IMR-90 (cell line): ENCODE measurements around the gene GALNT6. TPM values are rescaled to one million over a fixed set of nuclear protein-coding genes. Genes with fewer than 3 reads are reported as not detected.

Experiments
- ATAC-seq: fragments of 200-7000 bp; cut with Tn5 transposase; 2 replicates; pipeline ENCODE4 v1.9.1; 2020; ENCODE audit warnings: low read depth, mild to moderate bottlenecking, moderate library complexity
- BruUV-seq: library from RNA; stranded (reverse); fragments of 400-500 nt; replicated peaks from 2 replicates; lab custom pipeline; 2021; lab: Mats Ljungman, UMichigan
- CTCF ChIA-PET: fragments of 300-600 bp; formaldehyde crosslinking; extraction: SDS; loops from one replicate; lab custom pipeline; 2021; ENCODE audit warnings: antibody characterized with exemption; lab: Yijun Ruan, JAX
- POLR2A ChIA-PET: fragments of 300-600 bp; sonication (Branson Sonifier 250); formaldehyde crosslinking; loops from one replicate; lab custom pipeline; 2022; ENCODE audit warnings: antibody characterized with exemption; ENCODE audit not compliant: unreplicated experiment; lab: Charles Lee
- DNase-seq: peaks from one replicate; pipeline ENCODE4 v3.0.0; 2013
- H2AFZ ChIP-seq: replicated peaks from 2 replicates; pipeline ENCODE3; 2013; ENCODE audit warnings: low read length, mild to moderate bottlenecking; ENCODE audit not compliant: poor library complexity
- H2AK5ac ChIP-seq: 2 replicates; pipeline ENCODE4 v1.6.1; 2013; ENCODE audit warnings: low read depth, low read length, inconsistent platforms
- H2AK9ac ChIP-seq: replicated peaks from 2 replicates; pipeline ENCODE3; 2013; ENCODE audit warnings: mild to moderate bottlenecking, low read depth, low read length, moderate library complexity; ENCODE audit not compliant: poor library complexity
- H2BK120ac ChIP-seq: 2 replicates; pipeline ENCODE4 v1.6.1; 2013; ENCODE audit warnings: low read depth, low read length, inconsistent platforms
- H2BK15ac ChIP-seq: 3 replicates; pipeline ENCODE4 v1.6.1; 2013; ENCODE audit warnings: low read depth, low read length, inconsistent platforms
- H2BK20ac ChIP-seq: 2 replicates; pipeline ENCODE4 v1.6.1; 2013; ENCODE audit warnings: low read depth, mild to moderate bottlenecking, inconsistent platforms, low read length, moderate library complexity
- H2BK5ac ChIP-seq: 2 replicates; pipeline ENCODE4 v1.6.1; 2013; ENCODE audit warnings: mild to moderate bottlenecking, low read depth, low read length, inconsistent platforms; ENCODE audit not compliant: poor library complexity, severe bottlenecking
- H3K14ac ChIP-seq: replicated peaks from 2 replicates; pipeline ENCODE4 v1.6.1; 2013; ENCODE audit warnings: low read depth, low read length, inconsistent platforms
- H3K18ac ChIP-seq: 2 replicates; pipeline ENCODE4 v1.6.1; 2013; ENCODE audit warnings: low read depth, low read length, control low read depth
- H3K23ac ChIP-seq: 2 replicates; pipeline ENCODE4 v1.6.1; 2013; ENCODE audit warnings: low read depth, low read length, inconsistent platforms
- H3K27ac ChIP-seq: 2 replicates; pipeline ENCODE4 v1.5.1; 2013; ENCODE audit warnings: mild to moderate bottlenecking, control low read depth, low read length; ENCODE audit not compliant: insufficient read depth
- H3K27me3 ChIP-seq: 2 replicates; pipeline ENCODE4 v1.6.1; 2013; ENCODE audit warnings: low read length; ENCODE audit not compliant: control insufficient read depth, insufficient read depth
- H3K36me3 ChIP-seq: 2 replicates; pipeline ENCODE4 v1.6.1; 2013; ENCODE audit warnings: low read length, mixed read lengths; ENCODE audit not compliant: control insufficient read depth, insufficient read depth
- H3K4ac ChIP-seq: 2 replicates; pipeline ENCODE4 v1.6.1; 2013; ENCODE audit warnings: low read depth, low read length, inconsistent platforms
- H3K4me1 ChIP-seq: 2 replicates; pipeline ENCODE4 v1.6.1; 2013; ENCODE audit warnings: low read length, mixed read lengths; ENCODE audit not compliant: control insufficient read depth, insufficient read depth
- H3K4me2 ChIP-seq: 2 replicates; pipeline ENCODE4 v1.6.1; 2013; ENCODE audit warnings: low read depth, mild to moderate bottlenecking, control low read depth, low read length, moderate library complexity
- H3K4me3 ChIP-seq: 2 replicates; pipeline ENCODE4 v1.5.1; 2013; ENCODE audit warnings: low read depth, mild to moderate bottlenecking, control low read depth, low read length, moderate library complexity; ENCODE audit not compliant: insufficient read depth
- H3K56ac ChIP-seq: 2 replicates; pipeline ENCODE4 v1.6.1; 2013; ENCODE audit warnings: low read length, inconsistent platforms; ENCODE audit not compliant: insufficient read depth; ENCODE audit errors: extremely low read depth
- H3K79me1 ChIP-seq, 2 experiments: 2 replicates each; pipeline ENCODE4 v1.6.1; 2013; ENCODE audit warnings: low read length in 2 of 2, inconsistent platforms in 1 of 2, low read depth in 1 of 2
- H3K9ac ChIP-seq: 2 replicates; pipeline ENCODE4 v1.6.1; 2013; ENCODE audit warnings: low read depth, low read length, control low read depth
- H3K9me1 ChIP-seq: 2 replicates; pipeline ENCODE4 v1.6.1; 2013; ENCODE audit warnings: low read length, inconsistent platforms; ENCODE audit not compliant: insufficient read depth
- H3K9me3 ChIP-seq: 2 replicates; pipeline ENCODE4 v1.6.1; 2013; ENCODE audit warnings: low read length; ENCODE audit not compliant: control insufficient read depth, insufficient read depth
- H4K20me1 ChIP-seq: 2 replicates; pipeline ENCODE4 v1.6.1; 2013; ENCODE audit warnings: low read length, inconsistent platforms; ENCODE audit not compliant: insufficient read depth
- H4K5ac ChIP-seq: 2 replicates; pipeline ENCODE4 v1.6.1; 2013; ENCODE audit warnings: mild to moderate bottlenecking, low read depth, low read length, control low read depth
- H4K8ac ChIP-seq, 2 experiments: 2 replicates each; pipeline ENCODE4 v1.6.1; 2013; ENCODE audit warnings: low read depth in 2 of 2, low read length in 2 of 2, control low read depth in 1 of 2, inconsistent platforms in 1 of 2
- H4K91ac ChIP-seq: 2 replicates; pipeline ENCODE4 v1.6.1; 2013; ENCODE audit warnings: low read depth, low read length, inconsistent platforms; ENCODE audit not compliant: insufficient read depth
- BHLHE40 ChIP-seq: fragments of 150-350 bp; IDR thresholded peaks from 2 replicates; pipeline ENCODE4 v1.6.1; 2016; ENCODE audit warnings: mild to moderate bottlenecking, low read depth, low read length
- CEBPB ChIP-seq: IDR thresholded peaks from 2 replicates; pipeline ENCODE4 v1.6.1; 2012; ENCODE audit warnings: low read depth, low read length, improper control_type of control experiment
- CHD1 ChIP-seq: IDR thresholded peaks from 2 replicates; pipeline ENCODE4 v1.6.1; 2012; ENCODE audit warnings: low read depth, low read length, improper control_type of control experiment
- FOS ChIP-seq: fragments of 150-350 bp; IDR thresholded peaks from 2 replicates; pipeline ENCODE4 v1.6.1; 2016; ENCODE audit warnings: low read depth, low read length
- MAFK ChIP-seq: IDR thresholded peaks from 2 replicates; pipeline ENCODE4 v1.6.1; 2012; ENCODE audit warnings: low read depth, low read length, improper control_type of control experiment
- MAZ ChIP-seq: IDR thresholded peaks from 2 replicates; pipeline ENCODE4 v1.6.1; 2012; ENCODE audit warnings: low read depth, mild to moderate bottlenecking, low read length, improper control_type of control experiment, moderate library complexity, borderline replicate concordance
- POLR2A ChIP-seq: IDR thresholded peaks from 2 replicates; pipeline ENCODE4 v1.6.1; 2012; ENCODE audit warnings: mild to moderate bottlenecking, low read depth, low read length
- RAD21 ChIP-seq: IDR thresholded peaks from 2 replicates; pipeline ENCODE4 v1.6.1; 2012; ENCODE audit warnings: low read length, improper control_type of control experiment
- RFX5 ChIP-seq: IDR thresholded peaks from 2 replicates; pipeline ENCODE4 v1.8.0; 2012; ENCODE audit warnings: low read depth, mild to moderate bottlenecking, low read length, moderate library complexity
- SMC3 ChIP-seq: fragments of 150-350 bp; IDR thresholded peaks from 2 replicates; pipeline ENCODE4 v1.6.1; 2016; ENCODE audit warnings: low read depth, mild to moderate bottlenecking, antibody characterized with exemption, low read length, moderate library complexity
- WGBS, 2 experiments: methylation state at CpG; one replicate each; pipeline versions ENCODE4 v1.1.5 to v1.1.7; 2013; ENCODE audit warnings: missing lambda C conversion rate in 2 of 2; ENCODE audit not compliant: insufficient read length in 1 of 2; ENCODE audit errors: extremely low coverage in 2 of 2; 5-methylcytosine and 5-hydroxymethylcytosine counted together
- dilution Hi-C: fragments of 300-500 bp; cut with HindIII; formaldehyde crosslinking; loops from one replicate; pipeline ENCODE4 v1.14.3; 2018; ENCODE audit warnings: low sequenced_read_pairs; ENCODE audit not compliant: unreplicated experiment
- in situ Hi-C: fragments of 300-500 bp; cut with MboI; formaldehyde crosslinking; loops from 3 replicates; pipeline ENCODE4 v1.14.3; 2019; ENCODE audit warnings: low sequenced_read_pairs, inconsistent platforms, mixed read lengths
- intact Hi-C: fragments of 100-400 bp; cut with micrococcal nuclease; formaldehyde crosslinking; loops from 2 replicates; pipeline ENCODE4 v1.10.0; 2022
- polyA plus RNA-seq, 3 experiments: library from polyadenylated mRNA; depleted of rRNA; stranded (reverse); fragments of >200 nt; gene quantifications; 2 replicates each; pipeline ENCODE4 v1.2.3, GENCODE V29; 2012; ENCODE audit warnings: low replicate concordance in 1 of 3
- total RNA-seq: library from RNA; depleted of rRNA; stranded (reverse); fragments of >200 nt; gene quantifications from 2 replicates; pipeline ENCODE4 v1.2.3, GENCODE V29; 2012
- TF ChIP-seq, protein P1 (sequence below): fragments of 150-350 bp; IDR thresholded peaks from 2 replicates; pipeline ENCODE4 v1.6.1; 2016; ENCODE audit warnings: low read depth, mild to moderate bottlenecking, low read length, moderate library complexity, borderline replicate concordance
- TF ChIP-seq, protein P2 (sequence below): conservative IDR thresholded peaks from 2 replicates; pipeline ENCODE4 v1.5.1; 2012; ENCODE audit warnings: mild to moderate bottlenecking, low read depth, low read length, improper control_type of control experiment

The GALNT6 gene
- total and polyA plus RNA-seq, 2 of the 4 experiments (the other 2 are of a cell fraction) = 17.1 to 23.7 TPM

DNA sequence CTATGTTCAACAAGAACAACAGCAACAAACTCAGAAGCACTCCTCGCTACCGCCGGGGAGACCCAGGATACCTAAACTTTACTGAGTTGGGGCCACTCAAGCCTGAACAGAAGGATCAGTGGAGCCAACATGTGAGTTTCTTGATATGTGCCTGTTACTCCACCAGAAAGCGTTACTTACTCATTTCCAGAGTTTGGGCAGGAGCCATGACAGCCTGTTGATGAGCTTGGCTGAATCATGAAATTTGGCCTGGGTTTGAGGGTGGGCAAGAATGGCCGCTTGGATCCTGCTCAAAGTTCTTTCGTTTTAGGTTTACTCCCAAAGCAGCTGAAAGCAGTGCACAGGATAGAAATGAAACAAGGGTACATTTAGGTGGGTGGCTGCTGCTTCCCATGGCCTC, 12.0 kb upstream of the GALNT6 start:
- no TSS peak for BruUV-seq
- Histone ChIP-seq H3K14ac (0 out of 2 replicates have a peak overlapping the region, but pooled peaks have one; percentile 52), H3K4ac (no peak overlapping the region), H3K9me3 (no peaks in the 10 kb centered on the region), H4K91ac (no peak overlapping the region), H3K56ac (no peak overlapping the region), H2AK9ac (no peak overlapping the region), H2BK15ac (no peak overlapping the region), H4K8ac (no peak overlapping the region), H4K5ac (no peak overlapping the region), H3K18ac (no peak overlapping the region), H2BK120ac (no peak overlapping the region), H3K4me3 (no peak overlapping the region), H3K4me2 (no peak overlapping the region), H3K9ac (no peak overlapping the region), H3K4me1 (no peaks in the 10 kb centered on the region), H3K79me1 (no peaks in the 10 kb centered on the region; a peak in 1 of 4 replicates), H3K36me3 (no peaks in the 10 kb centered on the region), H2BK5ac (no peak overlapping the region), H2AK5ac (0 out of 2 replicates have a peak overlapping the region, but pooled peaks have one; percentile 20), H3K23ac (no peak overlapping the region), H3K27ac (no peak overlapping the region), H4K20me1 (no peaks in the 10 kb centered on the region), H2BK20ac (no peak overlapping the region), H2AFZ (no peak overlapping the region), H3K9me1 (no peaks in the 10 kb centered on the region), H3K27me3 (no peaks in the 10 kb centered on the region)
- CTCF ChIA-PET = no interaction called here
- WGBS, 2 experiments = no CpG with 5 or more reads among the region's 6 CpGs
- no peak for TF ChIP-seq CHD1
- no peak for TF ChIP-seq CEBPB
- no peak for TF ChIP-seq RAD21
- no peak for TF ChIP-seq FOS
- no peak for TF ChIP-seq RFX5
- no peak for TF ChIP-seq SMC3
- TF ChIP-seq, protein P1, sequence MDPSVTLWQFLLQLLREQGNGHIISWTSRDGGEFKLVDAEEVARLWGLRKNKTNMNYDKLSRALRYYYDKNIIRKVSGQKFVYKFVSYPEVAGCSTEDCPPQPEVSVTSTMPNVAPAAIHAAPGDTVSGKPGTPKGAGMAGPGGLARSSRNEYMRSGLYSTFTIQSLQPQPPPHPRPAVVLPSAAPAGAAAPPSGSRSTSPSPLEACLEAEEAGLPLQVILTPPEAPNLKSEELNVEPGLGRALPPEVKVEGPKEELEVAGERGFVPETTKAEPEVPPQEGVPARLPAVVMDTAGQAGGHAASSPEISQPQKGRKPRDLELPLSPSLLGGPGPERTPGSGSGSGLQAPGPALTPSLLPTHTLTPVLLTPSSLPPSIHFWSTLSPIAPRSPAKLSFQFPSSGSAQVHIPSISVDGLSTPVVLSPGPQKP = no peak
- TF ChIP-seq POLR2A = no peak
- TF ChIP-seq BHLHE40 = no peak
- TF ChIP-seq, protein P2, sequence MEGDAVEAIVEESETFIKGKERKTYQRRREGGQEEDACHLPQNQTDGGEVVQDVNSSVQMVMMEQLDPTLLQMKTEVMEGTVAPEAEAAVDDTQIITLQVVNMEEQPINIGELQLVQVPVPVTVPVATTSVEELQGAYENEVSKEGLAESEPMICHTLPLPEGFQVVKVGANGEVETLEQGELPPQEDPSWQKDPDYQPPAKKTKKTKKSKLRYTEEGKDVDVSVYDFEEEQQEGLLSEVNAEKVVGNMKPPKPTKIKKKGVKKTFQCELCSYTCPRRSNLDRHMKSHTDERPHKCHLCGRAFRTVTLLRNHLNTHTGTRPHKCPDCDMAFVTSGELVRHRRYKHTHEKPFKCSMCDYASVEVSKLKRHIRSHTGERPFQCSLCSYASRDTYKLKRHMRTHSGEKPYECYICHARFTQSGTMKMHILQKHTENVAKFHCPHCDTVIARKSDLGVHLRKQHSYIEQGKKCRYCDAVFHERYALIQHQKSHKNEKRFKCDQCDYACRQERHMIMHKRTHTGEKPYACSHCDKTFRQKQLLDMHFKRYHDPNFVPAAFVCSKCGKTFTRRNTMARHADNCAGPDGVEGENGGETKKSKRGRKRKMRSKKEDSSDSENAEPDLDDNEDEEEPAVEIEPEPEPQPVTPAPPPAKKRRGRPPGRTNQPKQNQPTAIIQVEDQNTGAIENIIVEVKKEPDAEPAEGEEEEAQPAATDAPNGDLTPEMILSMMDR = no peak
- TF ChIP-seq MAFK = no peak
- TF ChIP-seq MAZ = no peak
- in situ Hi-C loops (no loop called here), dilution Hi-C loops (no loop called here), intact Hi-C loops (no loop called here)
- POLR2A ChIA-PET = no interaction called here
- no peak for ATAC-seq
- DNase-seq = peak; percentile 36
